HepG2 (cell line): Measurements from ENCODE around the gene SPA17. TPM values are rescaled to one million over a fixed set of nuclear protein-coding genes. Genes with fewer than 3 reads are reported as not detected.

ENCODE experiments used
- ATAC-seq: fragments of 200-7000 bp; cut with Tn5 transposase; 3 replicates; pipeline ENCODE4 v1.9.1; 2020; ENCODE audit warnings: mild to moderate bottlenecking, moderate library complexity
- BruUV-seq: library from RNA; stranded (reverse); fragments of 400-500 nt; replicated peaks from 2 replicates; lab custom pipeline; 2021; lab: Mats Ljungman, UMichigan
- CTCF ChIA-PET: fragments of 300-600 bp; formaldehyde crosslinking; extraction: SDS; loops from one replicate; lab custom pipeline; 2021; ENCODE audit warnings: low total read pairs, inconsistent platforms, low intra/inter-chr PET ratio; lab: Yijun Ruan, JAX
- POLR2A ChIA-PET: fragments of 350-600 bp; sonication (Branson Sonifier 250); formaldehyde crosslinking; loops from one replicate; lab custom pipeline; 2020; ENCODE audit warnings: antibody characterized with exemption, inconsistent platforms; lab: Yijun Ruan, JAX
- DNase-seq: peaks from one replicate; pipeline ENCODE4 v3.0.0-alpha.2; 2015; ENCODE audit warnings: low spot score
- FAIRE-seq: peaks from 3 replicates; lab custom pipeline; 2011; peaks lifted over from hg19 to GRCh38; lab: Jason Lieb, UNC
- H2AFZ ChIP-seq: one replicate; pipeline ENCODE4 v1.6.1; 2011; ENCODE audit warnings: low read length, inconsistent platforms
- H3K27ac ChIP-seq: fragments of 300-600 bp; 3 replicates; pipeline ENCODE4 v1.8.0; 2011; ENCODE audit warnings: mixed run types, mild to moderate bottlenecking, mixed read lengths, low read length, inconsistent platforms; ENCODE audit not compliant: insufficient read depth; ENCODE audit errors: extremely low read length
- H3K27me3 ChIP-seq, 2 experiments: fragments of 200-600 bp in 1 of 2; 2 replicates in 1 of 2; 3 replicates in 1 of 2; pipeline versions ENCODE4 v1.6.0 to v1.8.0; 2011; ENCODE audit warnings: low read length in 2 of 2, mild to moderate bottlenecking in 2 of 2, moderate library complexity in 2 of 2, inconsistent platforms in 1 of 2; ENCODE audit not compliant: insufficient read depth in 2 of 2, control insufficient read depth in 1 of 2
- H3K36me3 ChIP-seq, 2 experiments: fragments of 200-600 bp in 1 of 2; replicated peaks in 1 of 2; 2 replicates in 1 of 2; 3 replicates in 1 of 2; pipeline versions ENCODE4 v1.5.1 to v1.8.0; 2011; ENCODE audit warnings: low read length in 2 of 2, inconsistent platforms in 1 of 2; ENCODE audit not compliant: insufficient read depth in 2 of 2, control insufficient read depth in 1 of 2
- H3K4me1 ChIP-seq: 2 replicates; pipeline ENCODE4 v1.5.1; 2012; ENCODE audit warnings: low read length, inconsistent platforms; ENCODE audit not compliant: insufficient read depth
- H3K4me2 ChIP-seq: 2 replicates; pipeline ENCODE4 v1.6.0; 2011; ENCODE audit warnings: low read depth, low read length, inconsistent platforms
- H3K4me3 ChIP-seq, 3 experiments: fragments of 200-600 bp in 1 of 3; sonication (generic), shearing (Covaris generic) in 1 of 3; replicated peaks in 1 of 3; 2 replicates each; pipeline ENCODE4 v1.5.1; 2011 to 2016; ENCODE audit warnings: low read length in 3 of 3, inconsistent platforms in 2 of 3, low read depth in 2 of 3, mild to moderate bottlenecking in 2 of 3, control low read depth in 1 of 3, mixed read lengths in 1 of 3; ENCODE audit not compliant: insufficient read depth in 1 of 3
- H3K79me2 ChIP-seq: one replicate; pipeline ENCODE4 v1.6.1; 2011; ENCODE audit warnings: low read length, inconsistent platforms; ENCODE audit not compliant: insufficient read depth
- H3K9ac ChIP-seq: 2 replicates; pipeline ENCODE4 v1.6.0; 2011; ENCODE audit warnings: mild to moderate bottlenecking, low read depth, low read length, inconsistent platforms; ENCODE audit not compliant: insufficient read depth
- H3K9me3 ChIP-seq: 2 replicates; pipeline ENCODE4 v1.5.1; 2012; ENCODE audit warnings: mild to moderate bottlenecking, low read length
- H4K20me1 ChIP-seq: 2 replicates; pipeline ENCODE4 v1.6.0; 2011; ENCODE audit warnings: inconsistent platforms, mild to moderate bottlenecking, low read length, moderate library complexity; ENCODE audit not compliant: insufficient read depth
- CENPT ChIP-seq: sonication (generic); formaldehyde crosslinking; IDR thresholded peaks from 2 replicates; pipeline ENCODE4 v1.8.0; 2022; ENCODE audit warnings: low read depth, mild to moderate bottlenecking, moderate library complexity, missing genetic modification reagents
- CSRNP1 ChIP-seq: sonication (generic); formaldehyde crosslinking; IDR thresholded peaks from 2 replicates; pipeline ENCODE4 v1.8.1; 2023; ENCODE audit warnings: mild to moderate bottlenecking, missing genetic modification reagents
- ETV5 ChIP-seq: IDR thresholded peaks from 2 replicates; pipeline ENCODE4 v1.6.1; 2018; ENCODE audit warnings: missing biosample characterization, missing genetic modification reagents, inconsistent platforms, borderline replicate concordance
- KDM2A ChIP-seq: sonication (generic); formaldehyde crosslinking; IDR thresholded peaks from 2 replicates; pipeline ENCODE4 v1.4.0; 2020; ENCODE audit warnings: low read depth, missing genetic modification reagents, borderline replicate concordance
- KLF11 ChIP-seq: IDR thresholded peaks from 2 replicates; pipeline ENCODE4 v1.6.1; 2016; ENCODE audit warnings: missing compliant biosample characterization
- RBFOX2 ChIP-seq: fragments of 200-400 bp; formaldehyde crosslinking; IDR thresholded peaks from 2 replicates; pipeline ENCODE4 v1.6.1; 2017; ENCODE audit warnings: low read depth, mild to moderate bottlenecking, low read length
- ZNF24 ChIP-seq: fragments of 450-650 bp; IDR thresholded peaks from 2 replicates; pipeline ENCODE4 v1.6.1; 2017; ENCODE audit warnings: antibody characterized with exemption, mild to moderate bottlenecking
- WGBS: methylation state at CpG from one replicate; pipeline ENCODE4 v1.1.6; 2017; ENCODE audit warnings: low lambda C conversion rate; 5-methylcytosine and 5-hydroxymethylcytosine counted together
- in situ Hi-C: cut with HindIII; loops from 2 replicates; pipeline ENCODE4 v1.10.0; 2017; ENCODE audit warnings: low pct_unique_long_range_greater_than_20kb; ENCODE audit not compliant: extremely low pct_ligation_motif_present
- intact Hi-C: fragments of 100-400 bp; cut with micrococcal nuclease; formaldehyde crosslinking; loops from one replicate; pipeline ENCODE4 v1.10.0; 2022; ENCODE audit not compliant: unreplicated experiment
- polyA plus RNA-seq, 8 experiments: library from polyadenylated mRNA; depleted of rRNA in 3 of 8; stranded (reverse) in 7 of 8; unstranded in 1 of 8; fragments of >200 nt; fragmentation: Illumina TruSeq in 4 of 8; extraction: Trizol in 4 of 8; gene quantifications; 2 replicates each; pipeline versions ENCODE4 v1.2.1 to v1.2.3, GENCODE V29; 2011 to 2016; ENCODE audit warnings: low read depth in 4 of 8, missing spikeins in 1 of 8, mixed read lengths in 1 of 8; ENCODE audit not compliant: insufficient read depth in 1 of 8
- total RNA-seq, 5 experiments: library from RNA; depleted of rRNA; stranded (reverse); fragments of >200 nt; fragmentation: Illumina TruSeq; extraction: Trizol; gene quantifications; 2 replicates each; pipeline ENCODE4 v1.2.3, GENCODE V29; 2016; ENCODE audit warnings: low read depth in 1 of 5
- TF ChIP-seq, protein P1 (sequence below): sonication (generic); formaldehyde crosslinking; conservative IDR thresholded peaks from 2 replicates; pipeline ENCODE4 v1.4.0; 2020; ENCODE audit warnings: missing genetic modification reagents

Gene SPA17
- total and polyA plus RNA-seq, 2 of the 13 experiments (the other 11 are each of a cell fraction or from before 2014, with no cell fraction given) = 4.4 to 8.4 TPM

GRCh38 chr11:124729571-124729970, 55.9 kb downstream of the SPA17 start:
- H4K20me1 ChIP-seq = no peaks in the 10 kb centered on the region
- 24% methylated on average over 4 of the region's 4 CpGs for WGBS
- TF ChIP-seq, protein P1, sequence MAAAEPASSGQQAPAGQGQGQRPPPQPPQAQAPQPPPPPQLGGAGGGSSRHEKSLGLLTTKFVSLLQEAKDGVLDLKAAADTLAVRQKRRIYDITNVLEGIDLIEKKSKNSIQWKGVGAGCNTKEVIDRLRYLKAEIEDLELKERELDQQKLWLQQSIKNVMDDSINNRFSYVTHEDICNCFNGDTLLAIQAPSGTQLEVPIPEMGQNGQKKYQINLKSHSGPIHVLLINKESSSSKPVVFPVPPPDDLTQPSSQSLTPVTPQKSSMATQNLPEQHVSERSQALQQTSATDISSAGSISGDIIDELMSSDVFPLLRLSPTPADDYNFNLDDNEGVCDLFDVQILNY (CRISPR knock-in tag) = no peak
- TF ChIP-seq RBFOX2 (no peak), ETV5 (CRISPR knock-in tag) (no peak), KDM2A (CRISPR knock-in tag) (no peak), KLF11 (CRISPR knock-in tag) (no peak), CSRNP1 (no peak), CENPT (CRISPR knock-in tag) (no peak), ZNF24 (no peak)
- no peak overlapping the region for H3K4me2 ChIP-seq
- POLR2A ChIA-PET = no interaction called here
- no peak for FAIRE-seq
- CTCF ChIA-PET = no interaction called here
- no peak for ATAC-seq
- H2AFZ ChIP-seq = no peak overlapping the region
- in situ Hi-C loops = no loop called here
- no peak overlapping the region for H3K4me3 ChIP-seq
- no peak for DNase-seq
- no peak overlapping the region for H3K27ac ChIP-seq
- no peaks in the 10 kb centered on the region for H3K9me3 ChIP-seq
- no TSS peak for BruUV-seq
- H3K79me2 ChIP-seq = no peaks in the 10 kb centered on the region
- H3K4me1 ChIP-seq = peaks cover 16% of the 10 kb centered on the region
- intact Hi-C loops = no loop called here
- H3K36me3 ChIP-seq = no peaks in the 10 kb centered on the region
- H3K27me3 ChIP-seq = peaks cover 0 to 14% of the 10 kb centered on the region in 2 experiments; a peak in 2 of 5 replicates
- H3K9ac ChIP-seq = no peak overlapping the region
